Esophagus squamous epithelium (tissue), 4 donors: ENCODE results near the gene FAM24A.

Experiments used
- POLR2A ChIP-seq, 4 donors: fragments of 450-650 bp; IDR thresholded peaks; one replicate each; pipeline ENCODE4 v1.6.1; 2017; ENCODE audit warnings: antibody characterized with exemption in 4 of 4, mild to moderate bottlenecking in 4 of 4, moderate library complexity in 3 of 4
- TF ChIP-seq, protein P1 (sequence below), 6 experiments: fragments of 450-650 bp in 4 of 6; fragments of 200-600 bp in 2 of 6; sonication (generic) in 2 of 6; IDR thresholded peaks; one replicate each; pipeline ENCODE4 v1.5.1; 2016 to 2019; ENCODE audit warnings: antibody characterized with exemption in 6 of 6, mild to moderate bottlenecking in 4 of 6, moderate library complexity in 4 of 6

DNA sequence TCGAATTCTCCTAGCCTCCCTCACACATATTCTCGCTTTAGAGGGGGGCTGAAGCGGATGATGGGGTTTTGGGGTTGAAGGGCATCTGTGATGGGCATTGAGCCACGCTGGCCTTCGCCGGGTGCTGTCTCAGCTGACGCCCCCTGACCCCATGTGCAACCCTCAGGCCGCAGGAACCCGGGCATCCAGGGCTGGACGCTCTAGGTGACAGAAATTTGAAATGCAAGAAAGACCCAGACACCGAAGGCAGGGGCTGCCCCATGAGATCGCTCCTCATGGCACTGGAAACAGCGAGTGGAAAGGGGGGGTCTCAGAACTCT is 44.3 kb downstream of the FAM24A start:
- TF ChIP-seq, protein P1, sequence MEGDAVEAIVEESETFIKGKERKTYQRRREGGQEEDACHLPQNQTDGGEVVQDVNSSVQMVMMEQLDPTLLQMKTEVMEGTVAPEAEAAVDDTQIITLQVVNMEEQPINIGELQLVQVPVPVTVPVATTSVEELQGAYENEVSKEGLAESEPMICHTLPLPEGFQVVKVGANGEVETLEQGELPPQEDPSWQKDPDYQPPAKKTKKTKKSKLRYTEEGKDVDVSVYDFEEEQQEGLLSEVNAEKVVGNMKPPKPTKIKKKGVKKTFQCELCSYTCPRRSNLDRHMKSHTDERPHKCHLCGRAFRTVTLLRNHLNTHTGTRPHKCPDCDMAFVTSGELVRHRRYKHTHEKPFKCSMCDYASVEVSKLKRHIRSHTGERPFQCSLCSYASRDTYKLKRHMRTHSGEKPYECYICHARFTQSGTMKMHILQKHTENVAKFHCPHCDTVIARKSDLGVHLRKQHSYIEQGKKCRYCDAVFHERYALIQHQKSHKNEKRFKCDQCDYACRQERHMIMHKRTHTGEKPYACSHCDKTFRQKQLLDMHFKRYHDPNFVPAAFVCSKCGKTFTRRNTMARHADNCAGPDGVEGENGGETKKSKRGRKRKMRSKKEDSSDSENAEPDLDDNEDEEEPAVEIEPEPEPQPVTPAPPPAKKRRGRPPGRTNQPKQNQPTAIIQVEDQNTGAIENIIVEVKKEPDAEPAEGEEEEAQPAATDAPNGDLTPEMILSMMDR (IDR thresholded peaks at IDR 0.05): no peak
- TF ChIP-seq POLR2A (IDR thresholded peaks at IDR 0.05): no peak
